B cell (primary cell): Measurements from ENCODE around the gene SDSL.

ENCODE experiments used
- EZH2 ChIP-seq: IDR thresholded peaks from 2 replicates; pipeline ENCODE4 v1.6.1; 2012; ENCODE audit warnings: borderline replicate concordance, low read depth, mild to moderate bottlenecking, moderate library complexity, low read length; ENCODE audit not compliant: insufficient read depth, poor library complexity, severe bottlenecking
- TF ChIP-seq, protein P1 (sequence below): fragments of 200-600 bp; IDR thresholded peaks from one replicate; pipeline ENCODE4 v1.8.0; 2022; ENCODE audit warnings: antibody characterized with exemption, mild to moderate bottlenecking

DNA sequence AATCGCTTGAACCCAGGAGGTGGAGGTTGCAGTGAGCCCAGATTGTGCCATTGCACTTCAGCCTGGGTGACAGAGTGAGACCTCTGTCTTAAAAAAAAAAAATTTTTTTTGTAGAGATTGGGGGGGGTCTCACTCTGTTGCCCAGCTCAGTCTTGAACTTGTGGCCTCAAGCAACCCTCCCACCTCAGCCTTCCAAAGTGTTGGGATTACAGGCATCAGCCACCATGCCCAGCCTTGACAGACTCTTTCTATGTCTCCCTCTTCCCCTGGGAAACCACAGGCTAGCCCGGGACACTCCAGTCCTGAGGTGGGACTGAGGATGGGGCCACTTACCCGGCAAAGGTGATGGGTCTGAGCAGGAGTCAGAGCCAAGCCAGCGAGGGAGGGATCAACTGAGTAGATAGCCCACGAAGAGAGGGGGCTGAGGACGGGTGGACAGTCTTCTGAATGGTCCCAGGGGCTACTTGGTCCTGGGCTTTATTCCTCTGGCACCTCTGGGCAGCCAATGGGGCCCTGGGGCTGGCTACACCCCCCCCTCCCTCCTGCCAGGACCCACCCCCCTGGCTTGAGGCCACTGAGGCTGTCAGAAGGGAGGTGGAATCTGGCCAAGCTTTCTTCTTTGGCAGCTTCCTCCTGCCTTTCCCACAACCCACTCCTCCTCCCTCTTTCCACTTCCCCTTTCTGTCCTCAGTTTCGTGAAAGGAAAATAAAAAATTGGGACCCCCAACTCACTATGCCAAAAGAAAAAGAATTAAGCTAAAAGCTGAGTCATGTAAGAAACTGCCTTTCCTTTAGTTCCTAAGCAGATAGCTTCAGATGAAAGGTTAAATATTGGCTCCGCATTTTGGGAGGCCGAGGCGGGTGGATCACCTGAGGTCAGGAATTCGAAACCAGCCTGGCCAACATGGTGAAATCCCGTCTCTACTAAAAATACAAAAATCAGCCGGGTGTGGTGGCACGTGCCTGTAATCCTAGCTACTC is 18.5 kb upstream of the SDSL start, which contains the start of gene SDS:
- TF ChIP-seq, protein P1, sequence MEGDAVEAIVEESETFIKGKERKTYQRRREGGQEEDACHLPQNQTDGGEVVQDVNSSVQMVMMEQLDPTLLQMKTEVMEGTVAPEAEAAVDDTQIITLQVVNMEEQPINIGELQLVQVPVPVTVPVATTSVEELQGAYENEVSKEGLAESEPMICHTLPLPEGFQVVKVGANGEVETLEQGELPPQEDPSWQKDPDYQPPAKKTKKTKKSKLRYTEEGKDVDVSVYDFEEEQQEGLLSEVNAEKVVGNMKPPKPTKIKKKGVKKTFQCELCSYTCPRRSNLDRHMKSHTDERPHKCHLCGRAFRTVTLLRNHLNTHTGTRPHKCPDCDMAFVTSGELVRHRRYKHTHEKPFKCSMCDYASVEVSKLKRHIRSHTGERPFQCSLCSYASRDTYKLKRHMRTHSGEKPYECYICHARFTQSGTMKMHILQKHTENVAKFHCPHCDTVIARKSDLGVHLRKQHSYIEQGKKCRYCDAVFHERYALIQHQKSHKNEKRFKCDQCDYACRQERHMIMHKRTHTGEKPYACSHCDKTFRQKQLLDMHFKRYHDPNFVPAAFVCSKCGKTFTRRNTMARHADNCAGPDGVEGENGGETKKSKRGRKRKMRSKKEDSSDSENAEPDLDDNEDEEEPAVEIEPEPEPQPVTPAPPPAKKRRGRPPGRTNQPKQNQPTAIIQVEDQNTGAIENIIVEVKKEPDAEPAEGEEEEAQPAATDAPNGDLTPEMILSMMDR: no peak
- TF ChIP-seq EZH2: no peak
